GM10248 (cell line): ENCODE measurements around the gene UGCG.

Experiments
- CTCF ChIA-PET: fragments of 300-600 bp; sonication (Branson Sonifier 250); formaldehyde crosslinking; extraction: SDS; loops from one replicate; lab custom pipeline; 2021; ENCODE audit warnings: antibody characterized with exemption; lab: Yijun Ruan, JAX
- POLR2A ChIA-PET: fragments of 350-650 bp; sonication (Branson Sonifier 250); formaldehyde crosslinking; extraction: SDS; loops from one replicate; lab custom pipeline; 2020; ENCODE audit warnings: antibody characterized with exemption; lab: Yijun Ruan, JAX
- DNase-seq: peaks from one replicate; pipeline ENCODE4 v3.0.0; 2012; ENCODE audit errors: extremely low spot score
- CTCF ChIP-seq: IDR thresholded peaks from 2 replicates; pipeline ENCODE4 v1.5.1; 2012; ENCODE audit warnings: mild to moderate bottlenecking, low read depth; ENCODE audit errors: extremely low read depth, missing control alignments, control extremely low read depth

The UGCG gene

GRCh38 chr9:111984086-111984802, 87.6 kb downstream of the UGCG start:
- CTCF ChIA-PET: interaction anchor here (0.7 to 1.2 kb wide), 5 partner anchors 13 to 90 kb away, joined by 3 to 5 read pairs (median 3); no protein-coding TSS in a partner anchor
- POLR2A ChIA-PET: interaction anchor here (0.6 kb wide), 1 partner anchor 69 kb away, joined by 3 read pairs; no protein-coding TSS in a partner anchor
- no peak for TF ChIP-seq CTCF

More at GRCh38 chr9:111984086-111984802, 87.6 kb downstream of the UGCG start:
- DNase-seq: no peak
